Fibroblast of lung (primary cell): ENCODE data around the gene ARL4C. TPM values are rescaled to one million over a fixed set of nuclear protein-coding genes. Genes with fewer than 3 reads are reported as not detected.

Experiments
- DNase-seq, 2 donors: peaks; one replicate each; pipeline versions ENCODE4 v3.0.0 to v3.0.0-alpha.2; 2010; ENCODE audit warnings: low read depth in 2 of 2
- H2AFZ ChIP-seq: 2 replicates; pipeline ENCODE4 v1.5.1; 2012; ENCODE audit warnings: low read length, control low read depth, inconsistent platforms
- H3K27ac ChIP-seq: 2 replicates; pipeline ENCODE4 v1.5.1; 2011; ENCODE audit warnings: low read length, control low read depth; ENCODE audit not compliant: insufficient read depth
- H3K27me3 ChIP-seq: 2 replicates; pipeline ENCODE4 v1.5.1; 2011; ENCODE audit warnings: mild to moderate bottlenecking, low read length; ENCODE audit not compliant: control insufficient read depth, insufficient read depth
- H3K36me3 ChIP-seq: 2 replicates; pipeline ENCODE4 v1.5.1; 2011; ENCODE audit warnings: low read length; ENCODE audit not compliant: control insufficient read depth, insufficient read depth
- H3K4me1 ChIP-seq: 2 replicates; pipeline ENCODE4 v1.5.1; 2011; ENCODE audit warnings: low read length; ENCODE audit not compliant: control insufficient read depth, insufficient read depth; ENCODE audit errors: extremely low read depth
- H3K4me2 ChIP-seq: 2 replicates; pipeline ENCODE4 v1.5.1; 2011; ENCODE audit warnings: low read length, control low read depth; ENCODE audit not compliant: insufficient read depth; ENCODE audit errors: extremely low read depth
- H3K4me3 ChIP-seq, 4 experiments: fragments of 200-600 bp in 1 of 4; sonication (generic) in 1 of 4; replicated peaks in 1 of 4; 2 replicates each; pipeline ENCODE4 v1.5.1; 2011 to 2016; ENCODE audit warnings: low read length in 4 of 4, low read depth in 3 of 4, mild to moderate bottlenecking in 3 of 4, control low read depth in 2 of 4, inconsistent platforms in 1 of 4, mixed read lengths in 1 of 4; ENCODE audit not compliant: insufficient read depth in 1 of 4; ENCODE audit errors: control extremely low read depth in 1 of 4
- H3K79me2 ChIP-seq: 2 replicates; pipeline ENCODE4 v1.5.1; 2012; ENCODE audit warnings: mild to moderate bottlenecking, low read length, inconsistent platforms; ENCODE audit not compliant: control insufficient read depth, insufficient read depth
- H3K9ac ChIP-seq: 2 replicates; pipeline ENCODE4 v1.5.1; 2011; ENCODE audit warnings: mild to moderate bottlenecking, low read length, control low read depth; ENCODE audit not compliant: insufficient read depth
- H3K9me3 ChIP-seq: 2 replicates; pipeline ENCODE4 v1.5.1; 2012; ENCODE audit warnings: low read depth, low read length; ENCODE audit not compliant: control insufficient read depth, insufficient read depth
- H4K20me1 ChIP-seq: 2 replicates; pipeline ENCODE4 v1.5.1; 2011; ENCODE audit warnings: low read length; ENCODE audit not compliant: control insufficient read depth, insufficient read depth; ENCODE audit errors: extremely low read depth
- CTCF ChIP-seq, 2 donors: IDR thresholded peaks in 1 of 2; conservative IDR thresholded peaks in 1 of 2; 1 replicate in 1 of 2; 2 replicates in 1 of 2; pipeline ENCODE4 v1.5.1; 2011 to 2012; ENCODE audit warnings: low read length in 2 of 2, control low read depth in 1 of 2, inconsistent platforms in 1 of 2, low read depth in 1 of 2, mild to moderate bottlenecking in 1 of 2
- EZH2 ChIP-seq: IDR thresholded peaks from 2 replicates; pipeline ENCODE4 v1.5.1; 2012; ENCODE audit warnings: low read length, control low read depth, mild to moderate bottlenecking; ENCODE audit errors: missing control alignments
- polyA plus RNA-seq, 2 donors: library from polyadenylated mRNA; depleted of rRNA in 1 of 2; stranded (reverse) in 1 of 2; unstranded in 1 of 2; fragments of >200 nt; gene quantifications; 2 replicates each; pipeline ENCODE4 v1.2.1, GENCODE V29; 2011 to 2012; ENCODE audit warnings: missing spikeins in 1 of 2
- total RNA-seq: library from RNA; depleted of rRNA; stranded (reverse); fragments of >200 nt; gene quantifications from 2 replicates; pipeline ENCODE4 v1.2.1, GENCODE V29; 2014

The ARL4C gene
- total and polyA plus RNA-seq, 2 donors (not counting 1 experiment from before 2014, with no cell fraction given): 23.2 to 80.9 TPM

GRCh38 chr2:234479465-234479864 lies 17.4 kb downstream of the ARL4C start:
- no peaks in the 10 kb centered on the region for H3K36me3 ChIP-seq
- DNase-seq: no peak
- TF ChIP-seq CTCF (conservative IDR thresholded peaks at IDR 0.05 in 1 of 2, IDR thresholded peaks at IDR 0.05 in 1 of 2; ENCODE audit: low read depth in 1 of 2, low read length in 2 of 2) (no peak), EZH2 (no peak)

GRCh38 chr2:234478121-234478858 lies 18.6 kb downstream of the ARL4C start:
- Histone ChIP-seq H3K36me3 (no peaks in the 10 kb centered on the region), H3K4me3 (no peak overlapping the region), H3K9ac (no peak overlapping the region), H3K27ac (no peak overlapping the region), H4K20me1 (no peaks in the 10 kb centered on the region), H3K4me1 (no peaks in the 10 kb centered on the region), H3K27me3 (no peaks in the 10 kb centered on the region), H2AFZ (no peak overlapping the region), H3K79me2 (no peaks in the 10 kb centered on the region), H3K4me2 (no peak overlapping the region), H3K9me3 (no peaks in the 10 kb centered on the region)
- no peak for DNase-seq
- no peak for TF ChIP-seq CTCF (conservative IDR thresholded peaks at IDR 0.05 in 1 of 2, IDR thresholded peaks at IDR 0.05 in 1 of 2; ENCODE audit: low read depth in 1 of 2, low read length in 2 of 2)
- TF ChIP-seq EZH2: no peak

More at GRCh38 chr2:234479465-234479864, 17.4 kb downstream of the ARL4C start:
- no peak overlapping the region for H3K9ac ChIP-seq
- no peak overlapping the region for H2AFZ ChIP-seq
- H3K79me2 ChIP-seq: no peaks in the 10 kb centered on the region
- H4K20me1 ChIP-seq: no peaks in the 10 kb centered on the region
- H3K9me3 ChIP-seq: no peaks in the 10 kb centered on the region
- H3K27me3 ChIP-seq: no peaks in the 10 kb centered on the region
- no peak overlapping the region for H3K4me2 ChIP-seq
- no peaks in the 10 kb centered on the region for H3K4me1 ChIP-seq
- no peak overlapping the region for H3K27ac ChIP-seq
- H3K4me3 ChIP-seq: no peak overlapping the region

- H3K4me3 ChIP-seq: no peak overlapping the region
- H3K9me3 ChIP-seq: no peaks in the 10 kb centered on the region
- H4K20me1 ChIP-seq: no peaks in the 10 kb centered on the region
- no peaks in the 10 kb centered on the region for H3K79me2 ChIP-seq
- no peak for DNase-seq
- no peak overlapping the region for H2AFZ ChIP-seq
- no peak overlapping the region for H3K27ac ChIP-seq
- no peak for TF ChIP-seq EZH2
- TF ChIP-seq CTCF (conservative IDR thresholded peaks at IDR 0.05 in 1 of 2, IDR thresholded peaks at IDR 0.05 in 1 of 2; ENCODE audit: low read depth in 1 of 2, low read length in 2 of 2): no peak
- H3K4me2 ChIP-seq: no peak overlapping the region
- H3K27me3 ChIP-seq: no peaks in the 10 kb centered on the region
- no peaks in the 10 kb centered on the region for H3K36me3 ChIP-seq
- H3K4me1 ChIP-seq: no peaks in the 10 kb centered on the region
- H3K9ac ChIP-seq: no peak overlapping the region
These were observed 20.1 kb downstream of the ARL4C start for GRCh38 chr2:234476766-234477165.
